ENCODE measurements around the gene NUMBL.

Gene NUMBL

DNA sequence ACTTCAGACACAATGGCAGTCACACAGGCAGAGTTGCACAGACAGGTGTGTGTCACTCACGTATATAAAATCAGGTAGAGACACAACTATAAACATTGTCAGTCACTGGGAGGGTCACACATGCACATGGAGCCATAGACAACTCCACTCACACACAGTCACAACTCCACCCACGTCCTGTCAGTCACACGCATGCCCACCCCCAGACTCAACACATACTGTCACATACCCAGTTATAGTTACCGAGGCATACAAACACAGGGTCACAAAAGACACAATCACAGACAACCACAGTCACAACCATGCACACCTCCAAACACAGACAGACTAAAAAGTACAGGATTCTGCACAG is 1.5 kb downstream of the NUMBL start:
- no peak for DNase-seq

DNA sequence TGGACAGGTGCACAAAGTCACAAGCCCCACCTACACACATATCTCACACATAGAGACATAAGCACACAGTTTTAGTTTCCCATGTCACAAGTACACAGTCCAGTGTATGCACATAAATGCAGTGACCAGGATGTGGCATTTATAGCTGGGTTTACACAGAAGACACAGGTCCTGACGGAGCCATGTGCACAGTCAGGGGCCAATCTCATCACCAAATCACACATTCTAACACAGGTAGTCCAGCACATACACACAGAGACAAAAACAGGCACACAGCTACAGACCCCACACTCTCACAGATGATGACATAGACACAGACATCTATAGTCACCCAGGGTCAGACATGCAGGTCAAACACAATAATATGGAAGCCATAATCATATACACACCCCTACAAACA is 2.1 kb downstream of the NUMBL start:
- DNase-seq, result no peak

DNA sequence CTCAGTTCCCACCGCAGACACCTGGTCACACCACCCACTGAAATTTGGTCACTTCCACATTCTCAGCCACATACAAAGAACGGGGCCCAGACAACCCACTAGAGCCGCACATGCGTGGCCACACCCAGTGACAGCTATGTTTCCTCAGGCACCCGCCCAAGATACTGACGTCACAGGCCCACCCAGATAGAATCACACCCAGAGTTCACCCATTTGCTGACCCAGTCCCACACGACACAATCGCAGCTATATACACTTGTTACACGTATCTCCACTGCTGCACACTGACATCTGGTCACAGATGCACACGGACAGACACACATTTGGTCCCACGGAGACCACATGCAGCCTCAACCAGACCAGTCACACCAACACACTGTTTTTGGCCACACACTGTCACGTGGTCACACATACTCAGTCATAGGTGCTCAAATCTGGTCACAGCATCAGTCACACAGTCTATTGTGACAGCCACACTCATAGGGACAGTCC is 2.9 kb downstream of the NUMBL start:
- DNase-seq, result peak; percentile 86

DNA sequence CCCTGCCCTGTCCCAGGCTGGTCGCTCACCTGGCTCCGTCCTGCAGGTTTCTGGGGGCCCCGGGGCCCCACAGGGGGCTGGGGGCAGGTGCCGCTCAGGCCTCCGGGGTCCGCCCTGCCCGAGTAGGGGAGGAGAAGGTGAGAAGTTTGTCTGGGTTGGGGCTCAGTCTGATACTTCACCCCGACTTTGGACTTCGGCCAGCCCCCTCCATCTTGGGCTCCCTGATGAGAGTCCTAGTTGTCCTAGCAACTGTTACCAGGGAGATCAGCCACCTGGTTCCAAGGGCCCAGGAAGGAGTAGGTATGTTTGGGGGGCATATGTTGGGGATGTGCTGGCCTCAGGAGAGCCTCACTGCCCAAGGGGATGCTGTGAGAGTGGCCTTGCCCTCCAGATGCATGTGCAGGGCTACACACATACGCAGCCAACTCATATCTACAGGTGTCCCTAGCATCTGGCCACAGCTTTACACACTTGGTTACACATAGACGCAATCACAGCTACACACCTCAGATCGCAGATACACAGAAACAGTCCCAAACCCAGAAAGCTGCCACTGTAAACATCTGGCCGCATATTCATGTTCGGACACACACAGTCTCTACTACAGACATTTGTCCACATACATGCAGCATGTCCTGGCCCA is 3.4 kb downstream of the NUMBL start:
- DNase-seq, result no peak

DNA sequence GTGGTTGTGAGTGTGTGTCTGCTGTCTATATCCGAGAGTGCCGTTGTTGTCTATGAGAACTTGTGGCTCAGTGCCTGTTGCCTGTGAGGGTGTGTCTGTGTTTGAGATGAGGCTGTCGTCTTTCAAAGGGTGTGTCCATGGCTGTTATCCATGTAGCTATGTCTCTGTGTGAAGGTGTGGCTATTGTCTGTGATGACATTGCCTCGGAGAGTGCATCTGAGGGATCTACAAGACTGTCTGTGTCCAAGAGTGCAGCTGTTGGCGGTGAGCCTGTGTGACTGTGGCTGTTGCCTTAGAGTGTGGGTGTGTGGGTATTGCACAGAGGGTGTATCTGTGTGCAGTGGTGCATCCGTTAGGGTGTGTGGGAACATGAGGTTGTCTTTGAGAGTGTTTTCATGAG is 4.9 kb downstream of the NUMBL start:
- DNase-seq, result no peak

DNA sequence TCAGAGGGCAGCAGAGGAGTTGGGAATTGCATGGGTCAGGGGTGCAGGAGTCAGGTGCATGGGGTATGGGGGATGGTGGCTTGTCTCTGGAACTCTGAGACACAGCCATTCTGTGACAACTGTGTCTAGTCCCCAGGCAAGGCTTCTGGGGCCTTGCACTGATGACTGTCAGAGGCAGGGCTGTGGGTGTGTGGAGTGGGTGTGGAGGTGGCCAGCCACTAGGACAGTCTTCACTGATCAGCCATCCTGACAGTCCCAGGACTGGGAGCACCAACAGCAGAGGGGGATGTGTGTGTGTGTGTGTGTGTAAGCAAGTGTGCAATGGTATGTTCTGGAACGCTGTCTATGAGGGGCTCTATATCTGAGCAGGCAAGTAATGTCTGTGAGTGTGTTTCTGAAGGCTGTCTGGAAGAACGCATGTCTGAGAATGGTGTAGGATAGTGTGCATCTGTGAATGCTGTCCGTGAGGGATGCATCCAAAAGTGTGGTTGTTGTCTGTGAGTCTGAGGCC is 5.4 kb downstream of the NUMBL start:
- no peak for DNase-seq

DNA sequence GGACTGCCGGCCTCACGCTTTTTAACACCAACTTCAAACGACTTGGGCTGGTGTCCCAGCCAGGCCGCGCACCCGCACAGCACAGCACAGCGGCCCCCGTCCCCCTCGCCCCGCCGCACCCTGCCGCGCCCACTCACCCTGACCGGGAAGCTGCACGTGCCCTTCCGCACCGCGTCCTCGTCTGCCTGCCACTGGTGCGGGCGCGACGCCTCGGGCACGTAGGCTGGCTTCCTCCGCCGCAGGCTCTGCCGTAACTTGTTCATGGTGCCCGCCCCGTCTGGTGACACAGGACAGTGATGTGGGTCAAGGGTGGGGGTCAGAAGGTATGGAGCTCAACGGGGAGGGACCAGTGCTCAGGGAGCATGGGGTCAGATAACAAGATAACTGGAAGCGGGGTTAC is 6.2 kb downstream of the NUMBL start:
- no peak for DNase-seq

DNA sequence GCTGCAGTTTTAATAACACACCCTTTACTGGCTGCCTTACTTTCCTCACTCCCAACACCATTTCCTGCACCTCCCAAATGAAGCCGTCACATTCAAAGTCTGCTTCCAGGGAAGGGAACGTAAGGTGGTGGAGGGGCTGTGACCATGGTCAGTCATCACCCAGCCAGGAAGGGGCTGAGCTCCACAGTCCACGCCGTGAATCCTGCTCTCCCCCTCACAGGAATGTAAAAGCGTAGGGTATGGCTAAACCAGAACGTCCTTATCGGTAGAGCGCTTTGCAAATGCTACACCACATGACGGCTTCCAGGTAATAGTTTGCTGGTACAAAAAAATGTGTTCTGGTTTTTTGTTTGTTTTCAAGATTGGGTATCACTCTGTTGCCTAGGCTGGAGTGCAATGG is 7.0 kb downstream of the NUMBL start:
- DNase-seq, result no peak

DNA sequence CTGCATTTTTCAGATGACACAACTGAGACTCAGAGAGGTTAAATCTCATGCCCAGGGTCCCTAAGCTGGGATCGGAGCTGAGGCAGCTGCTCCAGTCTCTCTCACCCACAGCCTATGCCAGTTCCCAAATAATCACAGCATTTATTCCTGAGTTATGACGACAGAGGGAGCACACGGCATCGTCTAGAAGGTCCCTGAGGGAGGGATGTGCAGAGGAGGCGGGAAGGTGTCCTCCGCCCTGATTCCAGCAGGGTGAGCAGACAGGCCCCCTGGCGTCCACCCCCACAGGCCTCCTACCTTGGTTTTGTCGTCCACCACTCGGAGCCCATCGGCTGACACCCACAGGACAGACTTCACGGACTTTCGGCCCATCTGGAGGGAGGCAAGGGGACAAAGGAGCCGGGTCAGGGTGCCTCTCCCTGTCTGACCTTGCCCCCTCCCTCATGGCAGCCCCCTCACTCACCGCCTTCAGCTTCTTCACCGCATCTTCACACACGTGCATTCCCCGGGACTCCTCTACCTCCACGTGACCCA is 8.0 kb downstream of the NUMBL start:
- no peak for DNase-seq

DNA sequence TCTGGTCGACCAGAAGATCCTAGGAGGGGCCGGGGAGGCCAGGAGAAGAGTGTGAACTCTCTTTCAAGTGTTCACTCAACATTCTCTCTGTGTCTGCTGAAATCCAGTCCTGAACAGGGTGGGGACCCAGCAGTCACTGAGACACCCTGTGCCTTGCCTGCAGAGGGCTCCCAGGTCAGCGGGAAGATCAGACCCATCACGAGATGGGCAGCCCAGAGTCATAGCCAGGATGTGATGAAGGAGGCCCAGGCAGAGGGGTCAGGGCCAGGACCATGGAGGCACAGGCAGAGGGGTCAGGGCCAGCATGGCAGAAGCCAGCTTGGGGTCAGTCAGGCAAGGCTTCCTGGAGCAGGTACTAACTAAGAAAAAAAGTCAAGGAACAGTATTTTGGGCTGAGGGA is 9.4 kb downstream of the NUMBL start:
- DNase-seq, result no peak

DNA sequence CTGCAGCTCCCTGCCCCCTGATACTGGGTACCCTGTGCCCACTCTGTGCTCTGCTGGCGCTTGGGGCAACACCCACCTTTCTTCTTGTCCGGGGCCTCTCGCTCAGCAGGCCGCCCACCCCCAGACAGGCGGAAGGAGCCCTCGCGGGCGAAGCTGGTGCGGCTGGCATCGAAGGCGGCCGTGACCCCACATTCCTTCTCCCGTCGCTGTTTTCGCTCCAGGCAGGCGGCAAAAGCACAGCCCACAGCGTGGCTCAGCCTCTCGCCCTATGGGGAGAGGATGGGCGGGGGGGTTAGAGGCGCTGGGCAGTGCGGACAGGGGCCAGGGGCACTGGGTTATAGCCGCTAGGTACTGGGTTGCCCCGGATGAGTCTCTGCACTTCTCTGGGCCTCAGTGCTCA is 13.3 kb downstream of the NUMBL start:
- DNase-seq, result no peak

DNA sequence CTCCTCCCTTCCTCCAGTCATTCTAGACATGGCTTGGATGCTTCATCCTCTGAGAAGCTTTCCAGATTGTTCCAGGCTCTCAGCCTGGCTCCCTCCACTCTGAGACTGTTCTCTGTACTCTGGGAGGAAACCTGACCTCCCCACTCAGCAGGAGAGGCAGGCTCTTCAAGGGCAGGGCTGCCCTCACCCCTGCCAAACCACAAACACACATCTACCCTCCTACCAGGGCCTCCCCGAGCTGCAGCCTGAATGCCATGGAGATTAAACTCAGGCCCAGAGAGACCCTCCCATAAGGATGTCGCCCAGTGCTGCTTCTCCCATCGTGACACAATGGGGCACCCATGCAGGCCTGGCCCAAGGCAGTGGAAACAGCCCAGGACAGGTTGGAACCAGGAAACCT is 16.2 kb downstream of the NUMBL start:
- no peak for DNase-seq

DNA sequence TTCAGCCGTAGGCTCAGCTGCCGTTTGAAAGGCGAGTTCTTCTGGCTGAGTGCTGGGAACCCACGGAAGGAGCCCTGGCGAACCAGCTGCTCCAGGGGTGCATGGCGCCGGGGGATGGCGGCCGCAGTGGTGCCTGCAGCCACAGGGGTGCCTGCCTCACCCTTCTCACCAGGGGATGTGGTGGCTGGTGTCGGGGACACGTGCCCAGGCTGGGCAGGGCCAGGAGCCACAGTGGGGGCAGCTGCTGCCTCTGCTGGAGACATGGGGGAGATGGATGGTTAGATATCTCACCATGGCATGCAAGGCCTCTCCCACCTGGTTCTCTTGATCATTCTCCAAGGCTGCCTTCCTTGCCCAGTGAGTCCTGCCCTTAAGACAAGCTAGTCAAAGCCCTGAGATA is 17.1 kb downstream of the NUMBL start:
- DNase-seq, result no peak

DNA sequence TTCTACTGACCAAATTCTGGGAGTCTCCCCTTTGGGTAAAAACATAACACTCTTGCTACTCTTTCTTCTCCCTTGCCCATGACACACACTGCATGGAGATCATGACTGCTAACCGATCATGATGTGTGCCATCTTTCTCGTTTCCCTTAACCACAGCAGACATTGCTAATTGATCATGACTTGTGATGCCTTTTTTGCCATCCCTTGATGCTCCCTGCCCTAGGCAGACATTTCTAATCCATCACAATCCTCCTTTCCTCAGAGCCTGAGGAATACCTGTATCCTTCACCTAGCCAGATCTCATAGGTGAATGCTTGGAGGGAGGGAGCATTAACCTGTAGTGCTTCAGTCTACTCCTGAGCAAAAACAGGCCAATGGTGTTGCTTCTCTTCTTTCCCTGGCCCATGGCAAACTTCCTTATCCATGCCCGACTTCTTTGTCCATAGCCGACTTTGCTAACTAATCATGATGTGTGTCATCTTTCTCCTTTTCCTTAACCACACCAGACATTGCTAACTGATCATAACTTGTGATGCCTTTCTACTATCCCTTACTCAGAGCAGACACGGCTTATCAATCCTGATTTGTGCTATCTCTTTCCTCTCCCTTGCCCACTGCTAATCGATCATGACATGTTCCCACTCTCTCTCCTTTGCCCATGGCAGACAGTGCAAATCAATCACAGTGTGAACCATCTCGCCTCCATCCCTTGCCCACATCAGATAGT is 17.7 kb downstream of the NUMBL start:
- no peak for DNase-seq

DNA sequence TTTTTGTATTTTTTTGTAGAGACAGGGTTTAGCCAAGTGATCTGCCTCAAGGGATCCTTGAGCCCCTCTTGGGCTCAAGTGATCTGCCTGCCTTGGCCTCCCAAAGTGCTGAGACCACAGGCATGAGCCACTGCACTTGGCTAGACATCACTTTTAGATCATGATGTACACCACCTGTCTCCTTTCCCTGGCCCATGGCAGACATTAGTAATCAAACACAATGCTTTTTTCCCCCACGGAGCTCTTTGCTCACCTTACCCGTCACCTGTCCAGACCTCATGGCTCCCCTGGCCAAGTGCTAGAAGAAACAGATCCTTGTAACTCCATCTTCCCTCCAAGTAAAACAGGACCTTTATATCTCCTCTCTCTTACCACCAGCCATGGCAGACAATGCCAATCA is 18.4 kb downstream of the NUMBL start:
- DNase-seq, result no peak

DNA sequence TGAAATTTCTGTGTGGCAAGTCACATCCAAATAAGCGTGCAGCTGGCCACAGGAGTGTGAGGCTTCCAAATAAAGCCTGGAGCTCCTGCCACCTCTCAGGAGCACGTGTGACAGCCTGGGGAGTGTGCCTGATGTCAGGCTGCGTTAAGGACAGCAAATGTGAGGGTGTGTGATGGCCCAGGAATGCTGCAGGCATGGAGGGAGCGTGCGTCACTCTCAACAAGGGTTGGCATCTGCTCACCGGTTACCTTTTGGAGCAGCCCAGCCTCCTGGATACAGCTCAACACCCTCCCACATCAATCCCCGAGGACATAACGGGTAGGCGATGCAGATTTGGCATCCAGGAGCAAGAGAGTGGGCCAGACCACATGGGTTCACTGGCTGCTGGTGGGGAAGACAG is 19.0 kb downstream of the NUMBL start:
- DNase-seq, result no peak

DNA sequence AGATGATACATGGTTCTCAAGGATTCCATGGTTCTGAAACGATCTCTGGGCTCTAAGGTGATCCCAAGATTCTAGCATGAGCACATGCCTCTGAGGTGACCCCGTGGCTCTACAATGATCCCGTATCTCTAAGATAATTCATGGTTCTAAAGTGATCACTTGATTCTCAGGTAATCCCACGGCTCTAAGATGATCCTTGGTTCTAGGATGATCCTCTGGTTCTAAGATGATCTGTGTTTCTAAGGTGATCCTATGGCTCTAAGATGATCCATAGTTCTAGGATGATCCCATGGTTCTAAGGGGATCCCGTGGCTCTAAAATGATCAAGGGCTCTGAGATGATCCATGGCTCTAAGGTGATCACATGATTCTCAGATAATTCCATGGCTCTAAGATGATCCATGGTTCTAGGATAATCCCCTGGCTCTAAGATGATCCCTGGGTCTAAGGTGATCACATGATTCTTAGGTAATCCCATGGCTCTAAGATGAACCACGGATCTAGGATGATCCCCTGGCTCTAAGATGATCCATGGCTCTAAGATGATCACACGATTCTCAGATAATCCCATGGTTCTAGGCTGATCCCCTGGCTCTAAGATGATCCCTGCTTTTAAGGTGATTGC is 21.3 kb downstream of the NUMBL start:
- DNase-seq, result no peak

DNA sequence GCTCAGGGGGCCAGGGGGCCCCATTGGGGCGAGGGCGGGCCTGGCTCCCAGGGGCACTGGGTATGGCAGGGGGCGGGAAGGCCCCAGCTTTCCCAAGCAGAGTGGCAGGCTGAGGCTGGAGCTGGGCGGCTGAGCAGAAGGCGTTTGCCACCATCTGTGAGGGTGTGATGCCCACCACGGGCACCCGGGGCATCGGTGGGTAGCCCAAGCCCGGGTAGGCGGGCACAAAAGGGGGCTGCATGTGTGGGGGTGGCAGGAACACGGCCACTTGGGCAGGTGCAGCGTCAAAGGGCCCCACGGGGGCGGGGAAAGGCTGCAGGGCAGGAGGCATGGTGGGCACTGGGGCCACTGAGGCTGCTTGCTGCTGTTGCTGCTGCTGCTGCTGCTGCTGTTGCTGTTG is 22.8 kb downstream of the NUMBL start:
- no peak for DNase-seq

DNA sequence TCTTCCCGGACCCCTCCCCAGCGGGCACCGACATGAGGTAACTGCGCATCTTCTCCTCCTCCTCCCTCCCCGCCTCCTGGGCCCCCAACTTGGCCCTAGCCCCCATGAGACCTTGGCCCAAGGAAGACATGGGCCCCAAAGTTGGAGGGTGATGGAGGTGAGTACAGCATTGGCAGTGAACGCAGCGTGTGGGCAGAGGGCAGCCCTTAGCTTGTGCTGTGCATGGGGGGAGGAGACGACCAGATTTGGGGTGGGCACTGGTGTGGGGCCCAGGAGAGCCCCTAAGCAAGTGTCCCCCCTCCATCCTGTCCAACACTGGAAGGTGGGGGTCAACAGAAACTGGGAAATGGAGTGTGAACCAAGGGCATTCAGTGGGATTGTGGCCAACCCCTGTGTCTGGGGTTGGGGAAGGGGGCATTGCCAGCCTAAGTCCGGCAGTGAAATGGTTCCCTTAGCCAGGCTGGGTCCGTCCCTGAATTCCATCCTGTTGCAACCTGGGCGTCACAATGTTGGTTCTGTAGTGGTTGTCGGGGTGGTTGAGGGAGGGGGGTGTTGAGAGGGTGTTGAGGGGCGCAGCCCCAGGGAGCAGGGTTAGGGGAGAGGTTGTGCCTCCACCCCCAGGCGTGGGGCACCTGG is 23.5 kb downstream of the NUMBL start:
- no peak for DNase-seq

DNA sequence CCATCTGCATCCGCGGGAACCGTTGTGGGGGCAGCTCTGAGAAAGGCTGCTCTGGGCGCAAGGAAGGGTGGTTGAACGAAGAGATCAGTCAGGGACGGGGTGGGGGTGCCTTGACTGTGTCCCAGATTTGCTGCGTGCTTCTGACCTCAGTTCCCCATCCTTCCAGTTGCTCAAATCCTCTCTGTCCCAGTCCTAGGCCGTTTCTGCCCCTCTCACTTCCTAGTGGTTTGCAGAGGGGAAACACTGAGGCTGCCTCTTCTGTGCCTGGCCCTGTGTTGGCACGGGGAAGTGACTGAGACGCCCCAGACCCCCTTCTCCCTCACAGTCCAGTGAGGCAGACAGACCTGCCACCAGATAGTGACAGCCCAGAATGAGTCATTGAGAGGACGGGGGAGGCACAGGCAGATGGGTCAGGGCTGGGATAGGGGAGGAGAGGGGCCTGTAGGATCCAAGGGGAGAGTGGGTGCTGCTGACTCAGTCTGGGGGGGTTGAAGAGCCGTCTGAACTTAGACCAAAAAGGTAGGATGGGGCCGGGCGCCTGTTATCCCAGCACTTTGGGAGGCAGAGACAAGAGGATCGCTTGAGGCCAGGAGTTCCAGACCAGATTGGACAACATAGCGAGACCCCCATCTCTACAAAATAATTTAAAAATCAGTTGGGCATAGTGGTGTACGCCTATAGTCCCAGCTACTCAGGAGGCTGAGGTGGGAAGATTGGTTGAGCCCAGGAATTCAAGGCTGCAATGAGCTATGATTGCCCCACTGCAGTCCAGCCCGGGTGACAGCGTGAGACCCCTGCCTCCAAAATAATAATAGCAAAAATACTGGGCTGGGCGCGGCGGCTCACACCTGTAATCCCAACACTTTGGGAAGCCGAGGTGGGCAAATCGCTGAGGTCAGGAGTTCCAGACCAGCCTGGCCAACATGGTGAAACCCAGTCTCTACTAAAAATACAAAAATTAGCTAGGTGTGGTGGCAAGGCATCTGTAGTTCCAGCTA is 26.5 kb downstream of the NUMBL start:
- no peak for DNase-seq

DNA sequence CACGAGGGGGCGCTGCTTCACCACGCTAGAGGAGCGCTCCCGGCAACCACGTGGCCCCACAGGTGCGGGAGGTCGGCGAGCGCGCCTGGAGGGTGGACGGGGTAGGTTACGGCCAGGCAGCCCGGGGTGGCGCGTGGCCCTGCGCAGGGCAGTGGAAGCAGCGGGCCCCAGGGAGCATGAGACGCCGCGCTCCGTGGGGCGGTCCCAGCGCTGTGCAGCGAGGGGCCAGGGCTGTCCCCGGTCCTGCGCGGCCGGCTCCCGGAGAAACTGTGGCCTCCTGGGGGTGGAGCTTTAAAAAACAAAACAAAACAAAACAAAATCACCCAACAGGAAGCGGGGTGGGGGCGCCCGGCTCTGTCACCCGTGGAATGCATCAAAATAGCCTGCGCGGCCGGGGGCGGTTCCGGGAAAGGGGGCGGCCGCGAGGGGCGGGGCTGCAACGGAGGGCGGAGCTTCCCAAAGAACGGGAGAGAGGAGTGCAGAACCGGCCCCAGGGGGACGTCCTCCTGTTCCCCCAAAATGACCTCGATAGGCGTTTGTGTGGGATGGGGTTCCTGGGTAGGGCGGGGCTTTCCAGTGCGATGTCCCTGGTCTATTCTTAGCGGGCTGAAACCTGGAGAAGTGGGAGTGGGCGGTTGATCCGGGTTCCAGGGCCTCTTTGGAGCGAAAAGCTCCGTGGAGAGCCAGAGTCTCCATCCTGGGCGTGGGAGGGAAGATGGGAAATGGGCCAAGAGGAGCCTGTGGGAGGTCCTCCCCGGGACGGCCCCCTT is 27.3 kb downstream of the NUMBL start:
- DNase-seq, result peak; percentile 88

Data from CD4-positive, alpha-beta T cell treated with Interleukin-15 for 1 hour (primary cell).